ENCODE measurements around the gene MEF2D. TPM values are rescaled to one million over a fixed set of nuclear protein-coding genes. Genes with fewer than 3 reads are reported as not detected.

The MEF2D gene
- total RNA-seq, 1 experiment from 2014 or later, result 18.7 TPM

GRCh38 chr1:156490401-156491032 is 10.1 kb downstream of the MEF2D start:
- Histone ChIP-seq H3K4ac (ENCODE audit: low read depth, low read length) (no peak overlapping the region), H2BK12ac (ENCODE audit: insufficient read length, low read depth, low read length) (no peak overlapping the region), H3K23ac (ENCODE audit: insufficient read length, low read depth, low read length) (no peak overlapping the region), H3K23me2 (ENCODE audit: insufficient read length, low read depth, low read length, poor library complexity, severe bottlenecking) (no peaks in the 10 kb centered on the region), H3K56ac (ENCODE audit: insufficient read length, low read depth, low read length) (no peak overlapping the region), H3K27me3 (ENCODE audit: insufficient read depth, low read length) (no peaks in the 10 kb centered on the region), H3K9me3 (ENCODE audit: control insufficient read depth, low read depth, low read length) (no peaks in the 10 kb centered on the region), H3K79me1 (ENCODE audit: insufficient read depth, low read depth, low read length, poor library complexity, severe bottlenecking) (no peaks in the 10 kb centered on the region), H2BK120ac (ENCODE audit: low read depth, low read length, poor library complexity, severe bottlenecking) (no peak overlapping the region), H4K20me1 (ENCODE audit: control insufficient read depth, insufficient read depth, insufficient read length) (no peaks in the 10 kb centered on the region), H3K4me1 (ENCODE audit: insufficient read depth, low read length) (peaks cover 19% of the 10 kb centered on the region), H4K5ac (ENCODE audit: insufficient read length, low read depth, low read length) (no peak overlapping the region), H3K9ac (ENCODE audit: extremely low read depth, insufficient read length, low read length) (no peak overlapping the region), H3K18ac (ENCODE audit: insufficient read length, low read depth, low read length) (peak overlapping the region; percentile 45), H3K27ac (ENCODE audit: insufficient read length, low read depth, low read length) (no peak overlapping the region), H2AK5ac (ENCODE audit: insufficient read length, low read length) (no peak overlapping the region), H3K79me2 (ENCODE audit: insufficient read depth, low read length) (no peaks in the 10 kb centered on the region; the same call in 1 of the 2 replicates), H3K4me2 (ENCODE audit: insufficient read depth, insufficient read length, low read length) (peak overlapping the region; percentile 41), H4K8ac (replicated peaks; ENCODE audit: insufficient read length, low read depth, low read length) (no peak overlapping the region), H2BK20ac (ENCODE audit: low read depth, low read length, poor library complexity, severe bottlenecking) (no peak overlapping the region), H2BK5ac (ENCODE audit: insufficient read length, low read length) (no peak overlapping the region), H3K14ac (ENCODE audit: insufficient read depth, low read length) (peak overlapping the region; percentile 38; the same call in 1 of the 2 replicates), H4K91ac (ENCODE audit: insufficient read length, low read depth, low read length) (no peak overlapping the region), H3T11ph (ENCODE audit: low read length) (no peak overlapping the region), H2AFZ (ENCODE audit: low read length) (no peak overlapping the region), H2BK15ac (ENCODE audit: low read depth, low read length) (no peak overlapping the region)
- Mint-ChIP-seq H3K4me1 (peaks cover 60 to 78% of the 10 kb centered on the region in 2 experiments), H3K9me3 (no peaks in the 10 kb centered on the region), H3K27ac (peak overlapping the region in 2 of 3 experiments; percentile 65 to 96; a peak in 4 of 7 replicates), H3K27me3 (ENCODE audit: low read depth) (no peaks in the 10 kb centered on the region), H3K36me3 (ENCODE audit: insufficient read depth in 1 of 3, low read depth in 3 of 3) (peaks cover 0 to 5% (median 0%) of the 10 kb centered on the region in 3 experiments; a peak in 2 of 7 replicates), H3K4me3 (peak overlapping the region; percentile 12 to 70; a peak in 4 of 5 replicates)
- peak; percentile 60 for DNase-seq
- no CpG with 5 or more reads among the region's 10 CpGs for WGBS (ENCODE audit: extremely low coverage, insufficient read length, low lambda C conversion rate)
- TF ChIP-seq CTCF (conservative IDR thresholded peaks at IDR 0.05), result peak; percentile 46; the same call in 2 of the 3 replicates
